GM21390 (cell line): ENCODE measurements around the gene DSTN.

Source experiments
- ATAC-seq: cut with Tn5 transposase; IDR thresholded peaks from one replicate; pipeline ENCODE4 v1.9.1; 2021; ENCODE audit not compliant: unreplicated experiment

The DSTN gene

GRCh38 chr20:17622851-17623508, 53.1 kb downstream of the DSTN start:
- no peak for ATAC-seq

DNA sequence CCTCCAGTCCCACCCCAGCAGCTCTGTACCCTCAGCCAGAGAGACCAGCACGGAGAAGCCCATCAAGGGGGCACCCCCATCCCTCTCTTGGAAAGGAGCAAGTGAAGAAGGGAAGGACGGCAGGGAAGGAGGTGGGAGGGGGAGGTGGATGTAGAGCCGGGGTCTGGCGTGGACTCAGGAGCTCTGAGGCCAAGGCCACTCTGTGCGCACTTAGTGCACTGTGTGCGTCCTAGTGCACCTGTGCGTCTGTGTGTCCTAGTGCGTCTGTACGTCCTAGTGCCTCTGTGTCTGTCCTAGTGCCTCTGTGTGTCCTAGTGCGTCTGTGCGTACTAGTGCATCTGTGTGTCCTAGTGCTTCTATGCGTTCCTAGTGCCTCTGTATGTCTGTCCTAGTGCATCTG, 54.2 kb downstream of the DSTN start:
- ATAC-seq, result no peak

DNA sequence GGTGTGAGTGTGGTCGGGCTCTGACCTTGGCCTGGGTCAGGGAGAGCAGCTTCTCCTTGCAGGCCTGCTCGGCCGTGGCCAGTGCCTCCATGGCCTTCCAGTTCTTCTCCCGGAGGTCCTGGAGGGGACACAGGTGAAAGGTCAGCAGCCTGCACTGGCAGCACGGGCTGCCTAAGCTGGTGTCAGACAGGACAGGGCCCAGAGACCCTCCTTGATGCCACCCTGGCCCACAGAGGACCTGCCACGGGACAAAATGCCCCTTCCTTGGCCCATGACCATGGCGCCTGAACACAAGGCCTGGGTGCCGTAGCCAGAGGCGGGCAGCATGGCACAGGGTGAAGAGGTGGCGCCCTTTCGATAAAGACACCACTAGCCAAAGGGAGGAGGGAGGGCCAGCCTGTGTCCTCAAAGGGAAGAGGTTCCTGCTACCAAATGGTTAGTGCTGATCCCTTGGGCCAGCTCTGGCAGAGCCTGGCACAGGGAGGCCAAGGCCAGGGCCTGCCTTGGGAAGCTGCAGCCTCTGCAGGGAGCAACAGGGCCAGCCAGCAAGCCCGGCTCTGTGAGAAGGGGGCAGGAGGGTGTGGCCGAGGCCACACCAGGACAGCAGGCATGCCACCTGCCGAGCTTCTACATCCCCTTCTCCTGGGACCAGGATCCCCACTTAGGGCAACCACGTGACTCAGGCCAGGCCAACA, 54.8 kb downstream of the DSTN start:
- ATAC-seq, result no peak

- ATAC-seq, result no peak
These were observed 55.6 kb downstream of the DSTN start for GRCh38 chr20:17625246-17626051.

GRCh38 chr20:17626217-17627007, 56.5 kb downstream of the DSTN start:
- ATAC-seq, result no peak

DNA sequence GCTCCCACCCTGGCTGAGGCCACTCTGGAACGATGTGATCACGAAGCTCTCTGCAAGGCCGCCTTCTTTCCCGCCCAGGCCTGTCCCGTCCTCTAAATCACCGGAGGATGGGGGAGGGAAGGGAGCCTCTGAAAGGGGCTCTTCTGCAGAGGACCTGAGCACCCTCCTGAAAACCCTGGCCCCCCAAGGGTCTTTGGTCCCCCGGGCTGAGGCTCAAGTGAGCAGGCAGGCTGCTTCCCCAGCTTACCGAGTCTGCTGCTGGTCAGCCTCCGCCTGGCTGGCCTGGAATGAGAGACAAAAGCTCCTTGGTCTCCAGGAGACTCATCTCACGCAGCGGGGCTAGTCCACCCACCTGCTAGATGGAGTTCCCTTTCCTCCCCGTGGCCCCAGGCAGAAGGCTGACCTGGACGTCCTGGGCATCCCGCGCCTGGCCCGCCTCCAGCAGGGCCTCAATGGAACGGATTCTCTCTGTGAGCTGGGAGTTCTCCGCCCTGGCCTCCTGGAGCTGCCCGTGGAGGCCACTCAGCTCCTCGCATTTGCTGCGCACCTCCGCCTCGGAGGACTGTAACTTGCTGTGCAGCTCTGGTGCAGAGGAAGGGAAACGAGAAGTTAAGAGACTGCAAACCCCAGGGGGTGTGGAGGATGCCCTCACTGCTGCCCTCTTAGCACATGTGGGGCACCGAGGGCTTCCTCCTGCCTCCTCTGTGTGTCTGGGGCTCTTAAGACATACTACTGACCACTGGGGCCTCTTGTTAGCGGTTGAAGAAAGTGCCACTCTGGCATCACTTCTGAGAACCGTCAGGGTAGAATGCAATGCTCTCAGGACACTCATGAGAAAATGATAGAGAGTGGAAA, 57.5 kb downstream of the DSTN start:
- no peak for ATAC-seq

DNA sequence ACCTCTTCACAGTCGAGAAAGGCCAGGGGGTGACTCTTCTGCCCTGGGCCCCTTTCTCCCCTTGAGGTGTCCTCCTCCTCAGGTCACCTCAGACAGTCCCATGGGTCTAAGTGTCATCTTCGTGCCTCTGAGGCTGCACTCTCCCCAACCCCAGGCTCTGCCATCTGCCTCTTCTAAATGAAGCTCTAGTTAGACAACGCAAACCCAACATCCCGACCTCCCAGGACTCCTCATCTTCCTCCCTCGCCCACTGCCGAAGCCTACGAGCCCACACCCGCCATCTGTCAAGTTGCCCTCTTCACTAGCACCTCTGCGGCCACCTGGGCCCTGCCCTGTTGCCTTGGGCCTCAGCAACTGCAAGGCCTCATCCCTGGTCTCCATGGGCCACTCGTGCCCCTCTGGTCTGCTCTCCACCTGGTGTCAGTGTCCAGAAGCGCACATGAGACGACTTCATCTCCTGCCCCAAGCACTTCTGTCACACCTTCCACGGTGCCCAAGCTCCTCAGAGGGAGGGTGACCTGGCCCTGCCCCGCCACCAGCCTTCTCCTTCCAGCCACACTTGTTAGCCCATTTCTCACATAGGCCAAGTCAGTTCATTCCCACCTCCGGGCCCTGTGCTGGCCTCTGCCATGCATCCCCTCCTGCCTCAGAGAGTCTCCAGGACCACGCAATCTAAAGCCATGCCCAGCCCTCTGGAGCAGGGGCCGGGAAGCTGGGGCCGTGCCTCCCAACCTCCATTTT, 58.4 kb downstream of the DSTN start:
- ATAC-seq, result no peak

DNA sequence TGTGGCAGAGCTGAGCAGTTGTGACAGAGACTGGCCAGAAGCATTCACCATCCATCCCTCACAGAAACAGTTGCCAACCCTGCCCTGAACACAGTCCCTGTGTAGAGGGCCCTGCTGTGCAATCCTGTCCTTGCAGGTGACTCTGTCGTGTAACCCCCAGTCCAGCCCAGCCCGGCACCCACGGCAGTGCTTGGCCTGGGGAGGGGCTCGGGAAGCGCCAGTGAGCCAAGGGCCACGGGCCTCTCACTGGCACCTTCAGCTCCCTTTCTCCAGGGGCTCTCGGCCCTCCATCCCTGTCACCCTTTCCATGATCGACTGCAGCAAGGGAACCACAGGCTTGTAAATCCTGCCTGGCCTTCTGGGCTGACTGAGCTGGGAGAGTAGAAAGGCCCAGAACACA, 59.1 kb downstream of the DSTN start:
- no peak for ATAC-seq

DNA sequence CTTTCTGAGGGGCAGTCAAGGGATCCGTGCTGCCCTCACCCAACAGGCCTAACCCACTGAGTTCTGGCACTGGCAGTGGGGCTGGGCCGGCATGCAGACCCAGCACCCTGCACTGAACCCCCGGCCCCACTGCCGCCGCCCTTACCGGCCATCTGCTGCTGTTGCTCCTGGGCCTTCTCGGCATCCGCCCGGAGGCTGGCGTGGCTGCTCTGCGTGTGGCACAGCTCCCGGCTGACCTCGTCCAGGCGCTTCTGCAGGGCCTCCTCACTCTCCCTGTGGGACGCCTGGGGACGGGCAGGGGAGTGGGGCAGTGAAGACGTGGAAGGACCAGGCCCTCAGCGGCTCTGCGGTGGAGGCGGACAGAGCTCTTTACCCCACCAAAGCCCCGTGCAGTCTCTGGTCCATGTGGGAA, 59.8 kb downstream of the DSTN start:
- ATAC-seq, result no peak

GRCh38 chr20:17630151-17630805, 60.4 kb downstream of the DSTN start:
- no peak for ATAC-seq

DNA sequence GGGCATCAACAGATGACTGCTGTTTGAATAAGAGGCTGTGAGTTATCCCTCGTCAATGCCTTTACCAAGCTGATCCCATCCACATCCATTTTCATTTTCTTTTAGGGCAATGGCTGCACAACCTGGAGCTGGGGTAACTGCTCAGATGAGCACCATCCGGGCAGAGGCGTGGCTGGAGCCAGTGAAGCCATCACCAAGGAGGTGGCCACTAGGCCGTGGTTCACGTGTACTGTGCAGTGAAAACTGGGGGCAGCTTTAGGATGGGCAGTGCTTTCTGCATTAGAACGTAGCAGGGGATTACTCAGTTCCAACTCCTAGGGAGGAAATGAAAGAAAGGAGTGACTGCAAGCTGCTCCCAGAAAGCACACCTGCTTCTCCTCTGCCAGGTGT, 60.9 kb downstream of the DSTN start:
- no peak for ATAC-seq

DNA sequence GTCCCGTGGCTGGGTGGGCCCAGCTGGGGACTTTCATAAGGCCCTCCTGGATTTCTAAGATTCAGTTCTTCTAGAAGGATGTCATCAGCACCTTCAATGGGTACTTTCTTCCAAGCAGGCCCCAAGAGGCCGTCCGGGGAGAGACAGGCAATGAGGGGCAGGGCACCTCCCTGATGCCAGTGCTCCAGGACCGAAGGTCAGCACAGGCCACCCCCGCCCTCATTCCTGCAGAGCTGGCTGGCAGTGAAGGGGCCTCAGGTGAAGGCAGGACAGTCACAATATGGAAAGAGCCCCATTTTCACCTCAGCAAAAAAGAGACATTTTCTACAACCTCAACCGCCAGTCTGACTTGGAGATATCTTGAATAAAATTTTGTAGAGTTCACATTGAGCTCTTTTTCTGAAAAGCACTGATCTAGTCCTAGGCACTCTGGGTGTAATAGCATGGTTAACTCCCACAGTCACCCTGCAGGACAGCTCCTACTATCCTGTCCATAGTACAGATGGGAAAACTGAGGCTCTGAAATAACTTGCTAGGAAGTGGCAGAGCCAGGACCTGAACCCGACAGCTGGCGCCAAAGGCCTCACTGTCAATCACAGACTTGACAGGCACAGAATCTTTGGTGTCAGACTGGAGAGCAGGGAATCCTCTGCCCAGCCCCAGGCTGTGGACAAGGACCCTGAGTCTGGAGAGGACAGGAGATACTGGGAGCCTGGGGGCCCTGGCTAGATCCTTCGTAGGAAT, 61.9 kb downstream of the DSTN start:
- no peak for ATAC-seq

DNA sequence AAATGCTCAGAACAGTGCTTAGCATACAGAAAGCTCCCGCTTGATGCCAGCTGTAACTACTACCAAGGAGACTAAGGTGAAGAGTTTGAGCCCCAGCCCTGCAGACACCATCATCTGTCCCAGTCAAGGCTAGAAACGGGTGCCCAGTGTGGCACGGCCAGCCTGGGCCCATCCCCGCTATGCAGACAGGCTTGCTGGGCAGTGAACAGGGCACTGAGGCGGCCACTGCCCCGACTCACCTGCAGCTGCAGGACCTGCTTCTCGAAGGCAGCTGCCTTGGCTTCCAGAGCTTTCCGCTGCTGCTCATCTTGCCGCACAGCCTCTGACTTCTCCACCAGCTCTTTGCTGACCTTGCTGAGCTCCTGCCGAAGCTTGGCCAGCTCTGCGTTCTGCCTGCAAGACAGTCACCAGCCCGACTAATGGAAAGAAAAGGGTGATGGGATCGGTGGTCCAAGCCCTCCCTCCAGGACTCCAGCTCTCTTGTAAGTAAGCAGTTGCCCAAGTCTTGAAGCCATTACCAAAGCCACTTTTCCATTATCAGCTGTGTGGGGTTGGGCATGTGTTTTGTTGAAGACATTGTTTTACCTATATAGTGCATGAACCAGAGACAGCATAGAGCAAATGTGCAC, 63.5 kb downstream of the DSTN start:
- ATAC-seq, result no peak

- no peak for ATAC-seq
These were observed 64.1 kb downstream of the DSTN start for GRCh38 chr20:17633850-17634500.

DNA sequence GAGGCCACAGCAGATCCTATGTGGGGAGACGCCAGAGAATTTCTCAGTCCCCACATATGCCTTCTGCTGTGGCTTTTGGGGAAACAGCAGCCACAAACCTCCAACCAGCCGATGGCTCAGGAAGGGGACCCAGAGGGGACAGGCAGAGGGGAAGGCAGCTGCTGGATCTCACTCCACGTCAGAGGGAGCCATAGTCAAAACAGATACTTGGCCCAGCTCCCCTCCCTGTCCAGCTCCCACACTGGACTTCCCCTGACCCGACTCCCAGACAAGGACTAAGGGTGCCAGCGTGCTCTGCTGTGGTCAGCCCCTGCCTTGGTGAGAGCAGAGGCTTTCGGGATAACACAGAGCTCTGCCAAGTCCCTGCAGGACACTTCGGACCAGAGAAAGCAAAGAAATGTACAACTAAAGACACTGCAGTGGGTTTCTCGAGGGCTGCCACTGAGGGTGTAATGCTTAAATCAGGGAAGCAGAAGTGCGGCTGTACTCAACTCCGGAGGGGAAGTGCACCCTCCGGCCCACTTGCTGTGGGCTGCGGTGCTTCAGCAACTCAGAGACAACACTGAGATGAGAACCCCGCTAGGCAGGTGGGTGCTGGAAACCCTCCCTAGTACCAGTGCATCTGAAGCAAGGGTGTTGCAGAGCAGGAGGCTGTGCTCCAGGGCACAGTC, 64.9 kb downstream of the DSTN start:
- no peak for ATAC-seq

DNA sequence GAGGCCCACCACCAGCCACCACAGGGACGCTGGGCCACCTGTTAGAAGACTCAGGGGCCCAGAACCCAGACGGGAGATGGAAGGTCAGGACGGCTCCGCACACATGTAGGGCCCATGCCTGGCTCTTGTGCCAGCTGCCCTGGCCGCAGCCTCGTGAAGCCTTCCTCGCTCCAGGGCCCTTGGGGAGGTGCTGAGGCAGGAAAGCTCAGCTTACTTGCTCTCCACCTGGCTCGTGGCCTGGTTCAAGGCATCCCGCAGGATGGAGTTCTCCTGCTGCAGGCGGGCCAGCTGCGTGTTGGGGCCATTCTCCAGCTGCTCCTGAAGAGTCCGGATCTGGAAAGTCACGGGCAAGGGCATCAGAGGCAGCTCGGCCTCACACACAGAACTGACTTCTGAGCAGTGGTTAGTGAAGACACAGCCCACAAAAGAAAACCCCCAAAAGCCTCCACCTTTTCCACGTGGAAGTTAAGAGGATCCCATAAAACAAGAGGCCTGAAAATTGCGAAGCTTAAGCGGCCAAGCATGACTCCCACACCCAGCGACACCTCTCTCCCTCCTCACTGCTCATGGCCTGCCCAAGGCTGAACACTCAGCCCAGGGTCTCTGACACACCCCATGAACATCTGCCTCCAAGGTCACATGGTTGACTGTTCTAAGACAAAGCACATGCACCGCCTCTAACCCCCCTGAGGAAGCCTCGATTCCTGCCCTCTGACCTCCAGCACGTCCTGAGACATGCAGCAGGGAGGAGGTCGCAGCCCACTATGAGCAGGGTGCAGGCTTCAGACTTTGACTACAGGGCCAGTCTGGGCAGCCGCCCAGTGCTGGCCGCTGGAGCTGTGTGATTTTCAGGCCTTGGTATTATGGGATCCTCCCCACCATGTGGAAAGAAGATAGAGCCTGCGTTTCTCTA, 65.7 kb downstream of the DSTN start:
- ATAC-seq, result no peak
